Esophagus squamous epithelium (tissue), 5 donors: Measurements from ENCODE around the gene CCNT1. TPM values are rescaled to one million over a fixed set of nuclear protein-coding genes. Genes with fewer than 3 reads are reported as not detected.

Experiments
- DNase-seq: peaks from one replicate; lab custom pipeline; 2025; lab: John Stamatoyannopoulos, UW
- H3K27ac ChIP-seq, 4 donors: fragments of 200-600 bp; sonication (generic); one replicate each; pipeline ENCODE4 v1.5.1; 2016 to 2019; ENCODE audit warnings: mild to moderate bottlenecking in 1 of 4
- H3K27me3 ChIP-seq, 4 donors: fragments of 200-600 bp; sonication (generic); 1 replicate in 3 of 4; 2 replicates in 1 of 4; pipeline versions ENCODE4 v1.5.1 to v1.6.0; 2017 to 2021; ENCODE audit warnings: antibody characterized with exemption in 1 of 4
- H3K36me3 ChIP-seq, 3 donors: fragments of 200-600 bp; sonication (generic); one replicate each; pipeline ENCODE4 v1.5.1; 2016 to 2019
- H3K4me1 ChIP-seq, 3 donors: fragments of 200-600 bp; sonication (generic); one replicate each; pipeline ENCODE4 v1.5.1; 2017 to 2019
- H3K4me3 ChIP-seq, 4 donors: fragments of 200-600 bp; sonication (generic); 1 replicate in 3 of 4; 2 replicates in 1 of 4; pipeline ENCODE4 v1.5.1; 2016 to 2019; ENCODE audit warnings: mild to moderate bottlenecking in 2 of 4, moderate library complexity in 1 of 4
- H3K9me3 ChIP-seq, 3 donors: fragments of 200-600 bp; sonication (generic); one replicate each; pipeline ENCODE4 v1.5.1; 2016 to 2019
- CTCF ChIP-seq, 6 experiments: fragments of 450-650 bp in 4 of 6; fragments of 200-600 bp in 2 of 6; sonication (generic) in 2 of 6; IDR thresholded peaks; one replicate each; pipeline ENCODE4 v1.5.1; 2016 to 2019; ENCODE audit warnings: antibody characterized with exemption in 6 of 6, mild to moderate bottlenecking in 4 of 6, moderate library complexity in 4 of 6
- POLR2A ChIP-seq, 4 donors: fragments of 450-650 bp; IDR thresholded peaks; one replicate each; pipeline ENCODE4 v1.6.1; 2017; ENCODE audit warnings: antibody characterized with exemption in 4 of 4, mild to moderate bottlenecking in 4 of 4, moderate library complexity in 3 of 4
- WGBS, 2 donors: methylation state at CpG; one replicate each; pipeline ENCODE4 v1.1.5; 2018; 5-methylcytosine and 5-hydroxymethylcytosine counted together
- intact Hi-C: fragments of 100-400 bp; cut with DNase I; formaldehyde crosslinking; loops from one replicate; pipeline ENCODE4 v1.15.0; 2022
- total RNA-seq, 4 donors: library from RNA; depleted of rRNA; stranded (reverse); fragments of >200 nt; gene quantifications; one replicate each; pipeline ENCODE4 v1.1.0, GENCODE V29; 2016
- donor health status: DM: yes; HTN: yes; CAD: no.

CCNT1 gene
- total RNA-seq, 4 donors from 2014 or later, result 16.2 to 23.3 (median 18.5) TPM

DNA sequence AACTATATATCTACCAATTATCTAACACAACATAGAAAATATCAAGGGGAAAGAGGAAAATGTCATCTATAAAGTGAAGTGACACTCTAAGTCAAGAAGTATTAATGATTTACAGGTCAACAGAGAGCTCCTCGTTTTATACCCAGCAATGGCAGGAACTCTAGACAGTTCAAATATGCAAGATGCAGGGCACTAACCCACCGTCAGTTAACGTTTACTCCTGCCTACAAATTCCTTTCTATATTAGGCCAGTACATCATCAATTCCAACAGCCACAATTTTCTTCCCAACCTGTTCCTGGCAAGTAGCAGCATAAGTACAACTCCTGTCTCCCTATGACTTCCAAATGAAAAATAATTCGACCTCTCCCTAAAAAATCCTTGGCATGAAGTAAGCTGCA lies 25.5 kb downstream of the CCNT1 start:
- no peak for DNase-seq
- WGBS, 2 donors, result 64 to 74% methylated on average over 4 of the region's 4 CpGs
- H3K36me3 ChIP-seq, result peaks cover 7 to 83% (median 38%) of the 10 kb centered on the region in 3 donors
- no peak overlapping the region for H3K4me3 ChIP-seq
- intact Hi-C loops, result no loop called here
- no peaks in the 10 kb centered on the region for H3K4me1 ChIP-seq
- no peaks in the 10 kb centered on the region for H3K9me3 ChIP-seq
- no peak overlapping the region for H3K27ac ChIP-seq
- TF ChIP-seq POLR2A (IDR thresholded peaks at IDR 0.05), result no peak
- TF ChIP-seq CTCF (IDR thresholded peaks at IDR 0.05), result no peak
- no peaks in the 10 kb centered on the region for H3K27me3 ChIP-seq

GRCh38 chr12:48690436-48690835 lies 26.1 kb downstream of the CCNT1 start:
- H3K4me1 ChIP-seq, result no peaks in the 10 kb centered on the region
- no peaks in the 10 kb centered on the region for H3K9me3 ChIP-seq
- intact Hi-C loops, result no loop called here
- peaks cover 7 to 78% (median 32%) of the 10 kb centered on the region in 3 donors for H3K36me3 ChIP-seq
- H3K4me3 ChIP-seq, result no peak overlapping the region
- 71 to 74% methylated on average over 4 of the region's 4 CpGs for WGBS, 2 donors
- no peak overlapping the region for H3K27ac ChIP-seq
- TF ChIP-seq POLR2A (IDR thresholded peaks at IDR 0.05), result no peak
- no peak for DNase-seq
- no peaks in the 10 kb centered on the region for H3K27me3 ChIP-seq

GRCh38 chr12:48688836-48689235 lies 27.7 kb downstream of the CCNT1 start:
- no peak overlapping the region for H3K4me3 ChIP-seq
- H3K36me3 ChIP-seq, result peaks cover 7 to 62% (median 26%) of the 10 kb centered on the region in 3 donors
- no peak for DNase-seq
- WGBS, 2 donors, result 33 to 54% methylated on average over 1 of the region's 1 CpG
- H3K9me3 ChIP-seq, result no peaks in the 10 kb centered on the region
- H3K27me3 ChIP-seq, result no peaks in the 10 kb centered on the region
- H3K27ac ChIP-seq, result no peak overlapping the region
- no peak for TF ChIP-seq POLR2A (IDR thresholded peaks at IDR 0.05)
- no peak for TF ChIP-seq CTCF (IDR thresholded peaks at IDR 0.05)
- H3K4me1 ChIP-seq, result no peaks in the 10 kb centered on the region
- intact Hi-C loops, result no loop called here

- H3K9me3 ChIP-seq, result no peaks in the 10 kb centered on the region
- WGBS, 2 donors, result 66 to 77% methylated on average over 4 of the region's 4 CpGs
- DNase-seq, result no peak
- H3K4me1 ChIP-seq, result peaks cover 0 to 5% (median 0%) of the 10 kb centered on the region in 3 donors
- H3K27me3 ChIP-seq, result no peaks in the 10 kb centered on the region
- H3K36me3 ChIP-seq, result peaks cover 0 to 49% (median 15%) of the 10 kb centered on the region in 3 donors
- TF ChIP-seq POLR2A (IDR thresholded peaks at IDR 0.05), result no peak
- no peak for TF ChIP-seq CTCF (IDR thresholded peaks at IDR 0.05)
- H3K27ac ChIP-seq, result no peak overlapping the region
- intact Hi-C loops, result no loop called here
- H3K4me3 ChIP-seq, result no peak overlapping the region
Observed at GRCh38 chr12:48687592-48687991, 28.9 kb downstream of the CCNT1 start.

DNA sequence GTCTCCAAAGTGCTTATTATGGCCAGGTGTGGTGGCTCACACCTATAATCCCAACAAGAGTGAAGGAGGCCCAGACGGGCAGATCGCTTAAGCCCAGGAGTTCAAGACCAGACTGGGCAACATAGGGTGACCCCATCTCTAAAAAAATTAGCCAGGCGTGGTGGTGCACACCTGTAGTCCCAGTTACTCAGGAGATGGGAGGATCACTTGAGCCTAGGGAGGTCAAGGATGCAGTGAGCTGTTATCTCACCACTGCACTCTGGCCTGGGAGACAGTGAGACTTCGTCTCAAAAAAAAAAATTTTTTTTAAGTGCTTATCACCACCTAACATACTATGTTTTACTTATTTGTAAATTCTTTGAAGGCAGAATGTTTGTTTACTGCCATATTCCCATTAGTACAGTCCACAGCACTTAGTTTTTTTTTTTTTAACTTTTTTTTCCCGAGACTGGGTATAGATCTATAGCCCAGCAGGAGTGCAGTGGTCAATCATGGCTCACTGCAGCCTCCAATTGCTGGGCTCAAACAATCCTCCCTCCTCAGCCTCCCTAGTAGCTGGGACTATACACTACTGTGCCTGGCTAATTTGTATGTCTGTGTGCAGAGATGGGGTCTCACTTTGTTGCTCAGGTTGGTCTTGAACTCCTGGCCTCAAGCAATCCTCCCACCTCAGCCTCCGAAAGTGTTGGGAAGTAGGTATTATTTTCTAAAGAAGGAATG lies 29.7 kb downstream of the CCNT1 start:
- no peak for TF ChIP-seq CTCF (IDR thresholded peaks at IDR 0.05)
- no peak for TF ChIP-seq POLR2A (IDR thresholded peaks at IDR 0.05)
- Histone ChIP-seq H3K9me3 (no peaks in the 10 kb centered on the region), H3K4me1 (peaks cover 0 to 8% (median 0%) of the 10 kb centered on the region in 3 donors), H3K27ac (no peak overlapping the region), H3K4me3 (no peak overlapping the region), H3K36me3 (peaks cover 0 to 41% (median 15%) of the 10 kb centered on the region in 3 donors), H3K27me3 (no peaks in the 10 kb centered on the region)
- intact Hi-C loops, result no loop called here
- DNase-seq, result no peak
- WGBS, 2 donors, result 86 to 92% methylated on average over 6 of the region's 6 CpGs
